ENCODE results near the gene TRAPPC6A. TPM values are rescaled to one million over a fixed set of nuclear protein-coding genes. Genes with fewer than 3 reads are reported as not detected.

The TRAPPC6A gene
- total RNA-seq, 2 donors from 2014 or later, result 6.6 to 8.3 TPM

- no peak for TF ChIP-seq CTCF (IDR thresholded peaks at IDR 0.05)
- H3K27me3 ChIP-seq (replicated peaks; ENCODE audit: insufficient read depth), result no peaks in the 10 kb centered on the region
- no peak for DNase-seq (ENCODE audit: low spot score)
- peaks cover under 1% of the 10 kb centered on the region for H3K36me3 ChIP-seq
- no peak overlapping the region for H3K27ac ChIP-seq
- no peak for ATAC-seq (ENCODE audit: insufficient number of reproducible peaks, low FRiP score, low read depth)
- H3K9me3 ChIP-seq, result no peaks in the 10 kb centered on the region
- no peak overlapping the region for H3K4me3 ChIP-seq
- peaks cover 0 to under 1% of the 10 kb centered on the region in 2 donors for H3K4me1 ChIP-seq (ENCODE audit: control insufficient read depth in 1 of 2, low read depth in 2 of 2)
Measured at GRCh38 chr19:45186509-45187334, 8.7 kb upstream of the TRAPPC6A start.

DNA sequence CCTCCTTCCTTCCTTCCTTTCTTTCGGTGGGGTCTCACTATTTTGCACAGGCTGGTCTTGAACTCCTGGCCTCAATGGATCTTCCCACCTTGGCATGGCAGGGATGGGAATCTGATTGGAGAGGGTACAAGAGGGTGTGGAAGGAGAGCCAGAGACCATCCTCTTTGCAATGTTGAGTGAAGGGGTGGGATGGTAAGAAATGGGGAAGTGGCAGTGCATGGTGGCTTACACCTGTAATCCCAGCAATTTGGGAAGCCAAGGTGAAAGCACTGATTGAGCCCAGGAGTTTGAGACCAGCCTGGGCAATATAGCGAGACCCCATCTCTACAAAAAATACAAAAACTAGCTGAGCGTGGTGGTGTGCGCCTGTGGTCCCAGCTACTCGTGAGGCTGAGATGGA is 6.1 kb upstream of the TRAPPC6A start:
- DNase-seq (ENCODE audit: low spot score) (no peak), ATAC-seq (ENCODE audit: insufficient number of reproducible peaks, low FRiP score, low read depth) (no peak)
- peaks cover 20 to 22% of the 10 kb centered on the region in 2 donors for H3K4me1 ChIP-seq (ENCODE audit: control insufficient read depth in 1 of 2, low read depth in 2 of 2)
- no peaks in the 10 kb centered on the region for H3K9me3 ChIP-seq
- H3K4me3 ChIP-seq, result no peak overlapping the region
- H3K27ac ChIP-seq, result no peak overlapping the region
- H3K36me3 ChIP-seq, result peaks cover 8% of the 10 kb centered on the region
- TF ChIP-seq CTCF (IDR thresholded peaks at IDR 0.05), result no peak
- H3K27me3 ChIP-seq (replicated peaks; ENCODE audit: insufficient read depth), result no peaks in the 10 kb centered on the region

DNA sequence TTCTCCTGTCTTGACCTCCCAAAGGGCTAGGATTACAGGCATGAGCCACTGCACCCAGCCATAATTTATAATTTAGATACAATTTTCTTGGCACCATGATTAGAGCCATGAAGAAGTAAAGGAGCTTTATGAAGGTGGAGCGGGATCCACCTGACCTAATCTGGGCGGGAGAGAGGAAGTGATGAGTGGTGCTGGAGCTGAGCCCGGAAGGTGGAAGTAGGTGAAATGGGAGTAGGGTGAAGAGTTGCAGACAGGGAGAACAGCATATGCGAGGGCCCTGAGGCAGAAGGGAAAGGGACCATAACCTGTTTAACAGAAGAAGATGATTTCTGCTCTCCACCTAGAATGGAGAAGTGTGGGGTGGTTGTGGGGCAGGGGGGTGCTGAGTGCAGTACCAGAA is 4.7 kb upstream of the TRAPPC6A start:
- H3K36me3 ChIP-seq, result peaks cover 8% of the 10 kb centered on the region
- no peak for ATAC-seq (ENCODE audit: insufficient number of reproducible peaks, low FRiP score, low read depth)

DNA sequence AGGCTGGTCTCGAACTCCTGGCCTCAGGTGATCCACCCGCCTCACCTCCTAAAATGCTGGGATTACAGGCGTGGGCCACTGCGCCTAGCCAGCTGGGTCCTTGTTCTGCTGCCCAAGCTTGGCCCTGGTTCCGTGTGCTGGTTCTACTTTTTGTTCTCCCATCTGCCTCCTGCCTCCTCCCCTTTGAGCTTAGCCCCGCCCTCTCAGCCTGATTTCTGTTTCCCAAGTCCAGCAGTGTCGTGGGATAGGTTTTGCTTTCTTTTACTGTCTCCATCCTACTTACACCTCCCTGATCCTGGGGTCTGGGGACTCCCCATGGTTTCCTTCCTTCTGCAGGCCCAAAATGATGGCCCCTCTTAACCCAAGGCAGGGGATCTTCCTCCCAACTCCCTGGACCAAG is 2.9 kb upstream of the TRAPPC6A start:
- no peaks in the 10 kb centered on the region for H3K27me3 ChIP-seq (replicated peaks; ENCODE audit: insufficient read depth)
- no peak overlapping the region for H3K27ac ChIP-seq
- no peak overlapping the region for H3K4me3 ChIP-seq
- ATAC-seq (ENCODE audit: insufficient number of reproducible peaks, low FRiP score, low read depth) (no peak), DNase-seq (ENCODE audit: low spot score) (no peak)
- TF ChIP-seq CTCF (IDR thresholded peaks at IDR 0.05), result no peak
- no peaks in the 10 kb centered on the region for H3K9me3 ChIP-seq
- H3K4me1 ChIP-seq (ENCODE audit: control insufficient read depth in 1 of 2, low read depth in 2 of 2), result peaks cover 26 to 32% of the 10 kb centered on the region in 2 donors
- peaks cover 8% of the 10 kb centered on the region for H3K36me3 ChIP-seq

More for the DNA sequence above, 4.7 kb upstream of the TRAPPC6A start:
- Histone ChIP-seq H3K9me3 (no peaks in the 10 kb centered on the region), H3K27ac (no peak overlapping the region), H3K27me3 (replicated peaks; ENCODE audit: insufficient read depth) (no peaks in the 10 kb centered on the region), H3K4me1 (ENCODE audit: control insufficient read depth in 1 of 2, low read depth in 2 of 2) (peaks cover 20 to 24% of the 10 kb centered on the region in 2 donors), H3K4me3 (no peak overlapping the region)
- DNase-seq (ENCODE audit: low spot score), result no peak
- TF ChIP-seq CTCF (IDR thresholded peaks at IDR 0.05), result no peak

- Histone ChIP-seq H3K36me3 (peaks cover 8% of the 10 kb centered on the region), H3K9me3 (no peaks in the 10 kb centered on the region), H3K4me1 (ENCODE audit: control insufficient read depth in 1 of 2, low read depth in 2 of 2) (peaks cover 26 to 32% of the 10 kb centered on the region in 2 donors), H3K27ac (peak overlapping the region; percentile 84 to 89), H3K27me3 (replicated peaks; ENCODE audit: insufficient read depth) (no peaks in the 10 kb centered on the region), H3K4me3 (peak overlapping the region; percentile 91)
- no peak for TF ChIP-seq CTCF (IDR thresholded peaks at IDR 0.05)
- no peak for DNase-seq (ENCODE audit: low spot score)
- no peak for ATAC-seq (ENCODE audit: insufficient number of reproducible peaks, low FRiP score, low read depth)
Measured at GRCh38 chr19:45179892-45180370, 1.9 kb upstream of the TRAPPC6A start.

Data from thoracic aorta (tissue), 2 donors.